ACC112 (cell line): ENCODE measurements around the gene S100A16.
A peak's percentile ranks its signal among the peaks of the same experiment; 100 is the strongest.
"Not testable (repeated sequence)": the region's sequence is repeated elsewhere in the genome, so short reads cannot be mapped to it uniquely, and the experiment has no call there.

ENCODE experiments used
- H2AFZ ChIP-seq: fragments of 200-600 bp; sonication (generic); one replicate; pipeline ENCODE4 v1.6.0; 2017; ENCODE audit warnings: antibody characterized with exemption, low read length; ENCODE audit not compliant: unreplicated experiment
- H3K27ac ChIP-seq: fragments of 200-600 bp; sonication (generic); 2 replicates; pipeline ENCODE4 v1.5.1; 2014; ENCODE audit warnings: low read depth, mild to moderate bottlenecking, antibody characterized with exemption, low read length, moderate library complexity
- H3K27me3 ChIP-seq: fragments of 200-600 bp; sonication (generic); 2 replicates; pipeline ENCODE4 v1.6.1; 2014; ENCODE audit warnings: mild to moderate bottlenecking, antibody characterized with exemption, low read length, moderate library complexity, mixed read lengths; ENCODE audit not compliant: insufficient read depth
- H3K36me3 ChIP-seq: fragments of 200-600 bp; sonication (generic); 2 replicates; pipeline ENCODE4 v1.6.1; 2016; ENCODE audit warnings: mild to moderate bottlenecking, antibody characterized with exemption, low read length, moderate library complexity, mixed read lengths; ENCODE audit not compliant: insufficient read depth
- H3K4me1 ChIP-seq: fragments of 200-600 bp; sonication (generic); one replicate; pipeline ENCODE4 v1.6.1; 2016; ENCODE audit warnings: low read length, mixed read lengths; ENCODE audit not compliant: insufficient read depth, unreplicated experiment, control insufficient read depth
- H3K4me3 ChIP-seq: fragments of 200-600 bp; sonication (generic); 2 replicates; pipeline ENCODE4 v1.5.1; 2014; ENCODE audit warnings: mild to moderate bottlenecking, low read depth, low read length
- H3K79me2 ChIP-seq: fragments of 200-600 bp; sonication (generic); one replicate; pipeline ENCODE4 v1.6.0; 2016; ENCODE audit warnings: low read length; ENCODE audit not compliant: control insufficient read depth, unreplicated experiment, insufficient read depth

The S100A16 gene

GRCh38 chr1:153575081-153575491, 37.9 kb downstream of the S100A16 start:
- H3K27ac ChIP-seq, H3K36me3 ChIP-seq, H3K27me3 ChIP-seq, H3K79me2 ChIP-seq, H2AFZ ChIP-seq, H3K4me3 ChIP-seq: not testable (repeated sequence)
- H3K4me1 ChIP-seq, result peaks cover 38% of the 10 kb centered on the region

- H3K27ac ChIP-seq, result peak overlapping the region; percentile 95
Observed at GRCh38 chr1:153573351-153573750, 39.6 kb downstream of the S100A16 start.

GRCh38 chr1:153572569-153573015, 40.3 kb downstream of the S100A16 start:
- peak overlapping the region; percentile 1 for H3K4me3 ChIP-seq

More at GRCh38 chr1:153573351-153573750, 39.6 kb downstream of the S100A16 start:
- H2AFZ ChIP-seq, result peak overlapping the region; percentile 56
- no peaks in the 10 kb centered on the region for H3K79me2 ChIP-seq
- H3K4me1 ChIP-seq, result peaks cover 37% of the 10 kb centered on the region
- no peaks in the 10 kb centered on the region for H3K27me3 ChIP-seq
- no peaks in the 10 kb centered on the region for H3K36me3 ChIP-seq
- peak overlapping the region; percentile 1; the same call in 1 of the 2 replicates for H3K4me3 ChIP-seq

GRCh38 chr1:153571706-153572105, 41.2 kb downstream of the S100A16 start:
- H3K79me2 ChIP-seq, result no peaks in the 10 kb centered on the region
- H3K36me3 ChIP-seq, result no peaks in the 10 kb centered on the region
- peaks cover 44% of the 10 kb centered on the region for H3K4me1 ChIP-seq
- H3K27ac ChIP-seq, result peak overlapping the region; percentile 95
- no peak overlapping the region for H3K4me3 ChIP-seq
- H3K27me3 ChIP-seq, result no peaks in the 10 kb centered on the region
- no peak overlapping the region for H2AFZ ChIP-seq

More at GRCh38 chr1:153572569-153573015, 40.3 kb downstream of the S100A16 start:
- H3K36me3 ChIP-seq, result no peaks in the 10 kb centered on the region
- peak overlapping the region; percentile 26 for H2AFZ ChIP-seq
- peaks cover 37% of the 10 kb centered on the region for H3K4me1 ChIP-seq
- H3K27ac ChIP-seq, result peak overlapping the region; percentile 95
- H3K79me2 ChIP-seq, result no peaks in the 10 kb centered on the region
- H3K27me3 ChIP-seq, result no peaks in the 10 kb centered on the region

GRCh38 chr1:153570874-153571273, 42.1 kb downstream of the S100A16 start:
- Histone ChIP-seq H3K79me2 (no peaks in the 10 kb centered on the region), H3K27me3 (no peaks in the 10 kb centered on the region), H3K4me1 (peaks cover 49% of the 10 kb centered on the region), H3K36me3 (no peaks in the 10 kb centered on the region), H3K27ac (no peak overlapping the region), H3K4me3 (no peak overlapping the region), H2AFZ (no peak overlapping the region)

GRCh38 chr1:153569465-153569864, 43.5 kb downstream of the S100A16 start:
- H3K4me3 ChIP-seq, result no peak overlapping the region
- H3K36me3 ChIP-seq, result no peaks in the 10 kb centered on the region
- no peak overlapping the region for H3K27ac ChIP-seq
- no peaks in the 10 kb centered on the region for H3K27me3 ChIP-seq
- peaks cover 61% of the 10 kb centered on the region for H3K4me1 ChIP-seq
- no peak overlapping the region for H2AFZ ChIP-seq
- H3K79me2 ChIP-seq, result peaks cover 3% of the 10 kb centered on the region

GRCh38 chr1:153568367-153569099, 44.4 kb downstream of the S100A16 start:
- peaks cover 3% of the 10 kb centered on the region for H3K79me2 ChIP-seq
- no peak overlapping the region for H3K4me3 ChIP-seq
- peak overlapping the region; percentile 73 for H2AFZ ChIP-seq
- peaks cover 65% of the 10 kb centered on the region for H3K4me1 ChIP-seq
- H3K36me3 ChIP-seq, result no peaks in the 10 kb centered on the region
- no peaks in the 10 kb centered on the region for H3K27me3 ChIP-seq
- H3K27ac ChIP-seq, result peak overlapping the region; percentile 100

- Histone ChIP-seq H3K4me3 (no peak overlapping the region), H3K27me3 (no peaks in the 10 kb centered on the region), H3K79me2 (peaks cover 3% of the 10 kb centered on the region), H3K27ac (peak overlapping the region; percentile 100), H2AFZ (peak overlapping the region; percentile 27), H3K36me3 (no peaks in the 10 kb centered on the region), H3K4me1 (peaks cover 61% of the 10 kb centered on the region)
Observed at GRCh38 chr1:153567621-153568366, 45.1 kb downstream of the S100A16 start.

GRCh38 chr1:153566414-153567371, 46.2 kb downstream of the S100A16 start:
- peaks cover 53% of the 10 kb centered on the region for H3K4me1 ChIP-seq
- peak overlapping the region; percentile 55 for H3K4me3 ChIP-seq
- peak overlapping the region; percentile 100 for H3K27ac ChIP-seq
- no peaks in the 10 kb centered on the region for H3K27me3 ChIP-seq
- peaks cover 3% of the 10 kb centered on the region for H3K79me2 ChIP-seq
- no peak overlapping the region for H2AFZ ChIP-seq
- no peaks in the 10 kb centered on the region for H3K36me3 ChIP-seq
